Tibial nerve (tissue), 4 donors: Measurements from ENCODE around the gene ADCY10. TPM values are rescaled to one million over a fixed set of nuclear protein-coding genes. Genes with fewer than 3 reads are reported as not detected.
"Not testable (repeated sequence)": the region's sequence is repeated elsewhere in the genome, so short reads cannot be mapped to it uniquely, and the experiment has no call there.

Source experiments
- DNase-seq, 2 donors: peaks; one replicate each; pipeline ENCODE4 v3.0.0-alpha.2; 2019; ENCODE audit warnings: low spot score in 2 of 2
- H3K27ac ChIP-seq, 4 donors: fragments of 200-600 bp; sonication (generic) in 3 of 4; one replicate each; pipeline ENCODE4 v1.5.1; 2017 to 2019; ENCODE audit warnings: mild to moderate bottlenecking in 1 of 4
- H3K27me3 ChIP-seq, 2 donors: fragments of 200-600 bp; sonication (generic) in 1 of 2; one replicate each; pipeline versions ENCODE4 v1.5.1 to v1.6.0; 2017 to 2019
- H3K36me3 ChIP-seq, 3 donors: fragments of 200-600 bp; sonication (generic); one replicate each; pipeline ENCODE4 v1.5.1; 2018 to 2019
- H3K4me1 ChIP-seq, 4 donors: fragments of 200-600 bp; sonication (generic) in 3 of 4; one replicate each; pipeline ENCODE4 v1.5.1; 2017 to 2019
- H3K4me3 ChIP-seq, 4 donors: fragments of 200-600 bp; sonication (generic) in 3 of 4; one replicate each; pipeline ENCODE4 v1.5.1; 2017 to 2019; ENCODE audit warnings: mild to moderate bottlenecking in 1 of 4, moderate library complexity in 1 of 4
- H3K9me3 ChIP-seq, 4 donors: fragments of 200-600 bp; sonication (generic) in 3 of 4; one replicate each; pipeline ENCODE4 v1.5.1; 2017 to 2019
- EP300 ChIP-seq, 2 donors: sonication (generic); formaldehyde crosslinking; IDR thresholded peaks; one replicate each; pipeline ENCODE4 v1.6.1; 2017; ENCODE audit warnings: antibody characterized with exemption in 2 of 2, mild to moderate bottlenecking in 1 of 2
- POLR2A ChIP-seq, 2 donors: fragments of 450-650 bp; IDR thresholded peaks; one replicate each; pipeline ENCODE4 v1.6.1; 2017; ENCODE audit warnings: antibody characterized with exemption in 2 of 2, mild to moderate bottlenecking in 2 of 2, moderate library complexity in 2 of 2
- WGBS, 2 donors: methylation state at CpG; one replicate each; pipeline ENCODE4 v1.1.5; 2018; 5-methylcytosine and 5-hydroxymethylcytosine counted together
- total RNA-seq, 4 donors: library from RNA; depleted of rRNA; stranded (reverse); fragments of >200 nt; gene quantifications; one replicate each; pipeline ENCODE4 v1.1.0, GENCODE V29; 2016
- TF ChIP-seq, protein P1 (sequence below), 5 experiments: fragments of 200-600 bp in 3 of 5; fragments of 450-650 bp in 2 of 5; sonication (generic) in 3 of 5; IDR thresholded peaks; one replicate each; pipeline ENCODE4 v1.5.1; 2016 to 2019; ENCODE audit warnings: antibody characterized with exemption in 5 of 5, mild to moderate bottlenecking in 3 of 5, moderate library complexity in 2 of 5

The ADCY10 gene
- total RNA-seq, 4 donors from 2014 or later = not detected

- TF ChIP-seq EP300 (IDR thresholded peaks at IDR 0.05) = no peak
- TF ChIP-seq, protein P1, sequence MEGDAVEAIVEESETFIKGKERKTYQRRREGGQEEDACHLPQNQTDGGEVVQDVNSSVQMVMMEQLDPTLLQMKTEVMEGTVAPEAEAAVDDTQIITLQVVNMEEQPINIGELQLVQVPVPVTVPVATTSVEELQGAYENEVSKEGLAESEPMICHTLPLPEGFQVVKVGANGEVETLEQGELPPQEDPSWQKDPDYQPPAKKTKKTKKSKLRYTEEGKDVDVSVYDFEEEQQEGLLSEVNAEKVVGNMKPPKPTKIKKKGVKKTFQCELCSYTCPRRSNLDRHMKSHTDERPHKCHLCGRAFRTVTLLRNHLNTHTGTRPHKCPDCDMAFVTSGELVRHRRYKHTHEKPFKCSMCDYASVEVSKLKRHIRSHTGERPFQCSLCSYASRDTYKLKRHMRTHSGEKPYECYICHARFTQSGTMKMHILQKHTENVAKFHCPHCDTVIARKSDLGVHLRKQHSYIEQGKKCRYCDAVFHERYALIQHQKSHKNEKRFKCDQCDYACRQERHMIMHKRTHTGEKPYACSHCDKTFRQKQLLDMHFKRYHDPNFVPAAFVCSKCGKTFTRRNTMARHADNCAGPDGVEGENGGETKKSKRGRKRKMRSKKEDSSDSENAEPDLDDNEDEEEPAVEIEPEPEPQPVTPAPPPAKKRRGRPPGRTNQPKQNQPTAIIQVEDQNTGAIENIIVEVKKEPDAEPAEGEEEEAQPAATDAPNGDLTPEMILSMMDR (IDR thresholded peaks at IDR 0.05) = no peak
- no peak for TF ChIP-seq POLR2A (IDR thresholded peaks at IDR 0.05)
- Histone ChIP-seq H3K4me1 (no peaks in the 10 kb centered on the region), H3K27ac (no peak overlapping the region), H3K9me3 (no peaks in the 10 kb centered on the region), H3K4me3 (no peak overlapping the region), H3K27me3 (no peaks in the 10 kb centered on the region), H3K36me3 (no peaks in the 10 kb centered on the region)
- DNase-seq = no peak
These were observed 80.0 kb downstream of the ADCY10 start for GRCh38 chr1:167833904-167834303.

GRCh38 chr1:167832693-167833092 lies 81.2 kb downstream of the ADCY10 start:
- no peak overlapping the region for H3K4me3 ChIP-seq
- no peaks in the 10 kb centered on the region for H3K27me3 ChIP-seq
- no peak overlapping the region for H3K27ac ChIP-seq
- no peak for DNase-seq
- no peaks in the 10 kb centered on the region for H3K36me3 ChIP-seq
- WGBS, 2 donors = 79 to 83% methylated on average over 5 of the region's 5 CpGs
- TF ChIP-seq, protein P1 (IDR thresholded peaks at IDR 0.05) = no peak
- no peak for TF ChIP-seq EP300 (IDR thresholded peaks at IDR 0.05)
- TF ChIP-seq POLR2A (IDR thresholded peaks at IDR 0.05) = no peak
- no peaks in the 10 kb centered on the region for H3K9me3 ChIP-seq
- no peaks in the 10 kb centered on the region for H3K4me1 ChIP-seq

DNA sequence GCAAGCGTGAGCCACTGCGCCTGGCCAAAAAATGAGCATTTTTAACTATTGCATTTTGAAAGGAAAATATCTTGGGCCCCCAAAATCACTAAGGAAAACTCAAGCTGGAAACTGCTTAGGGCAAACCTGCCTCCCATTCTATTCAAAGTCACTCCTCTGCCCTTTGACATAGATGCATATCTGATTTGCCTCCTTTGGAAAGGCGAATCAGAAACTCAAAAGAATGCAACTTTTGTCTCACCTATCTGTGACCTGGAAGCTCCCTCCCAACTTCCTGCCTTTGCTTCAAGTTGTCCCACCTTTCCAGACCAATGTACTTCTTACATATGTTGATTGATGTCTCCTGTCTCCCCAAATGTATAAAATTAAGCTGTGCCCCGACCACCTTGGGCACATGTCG lies 83.3 kb downstream of the ADCY10 start:
- not testable (repeated sequence) for H3K9me3 ChIP-seq, H3K27me3 ChIP-seq
- WGBS, 2 donors = 80% methylated on average over 5 of the region's 5 CpGs

GRCh38 chr1:167829868-167830267 lies 84.1 kb downstream of the ADCY10 start:
- TF ChIP-seq, protein P1 (IDR thresholded peaks at IDR 0.05) = no peak
- TF ChIP-seq POLR2A (IDR thresholded peaks at IDR 0.05) (no peak), EP300 (IDR thresholded peaks at IDR 0.05) (no peak)
- Histone ChIP-seq H3K9me3 (no peaks in the 10 kb centered on the region), H3K4me1 (no peaks in the 10 kb centered on the region), H3K4me3 (no peak overlapping the region), H3K27me3 (no peaks in the 10 kb centered on the region), H3K27ac (no peak overlapping the region), H3K36me3 (no peaks in the 10 kb centered on the region)
- DNase-seq = no peak
- WGBS, 2 donors = 53 to 54% methylated on average over 2 of the region's 2 CpGs

More for the DNA sequence above, 83.3 kb downstream of the ADCY10 start:
- H3K4me3 ChIP-seq, DNase-seq, H3K27ac ChIP-seq, H3K4me1 ChIP-seq, H3K36me3 ChIP-seq: not testable (repeated sequence)

- no peaks in the 10 kb centered on the region for H3K4me1 ChIP-seq
- no peak overlapping the region for H3K27ac ChIP-seq
- no peaks in the 10 kb centered on the region for H3K36me3 ChIP-seq
- DNase-seq = no peak
- TF ChIP-seq POLR2A (IDR thresholded peaks at IDR 0.05) (no peak), EP300 (IDR thresholded peaks at IDR 0.05) (no peak)
- 74 to 80% methylated on average over 4 of the region's 4 CpGs for WGBS, 2 donors
- H3K9me3 ChIP-seq = no peaks in the 10 kb centered on the region
- no peak overlapping the region for H3K4me3 ChIP-seq
- H3K27me3 ChIP-seq = no peaks in the 10 kb centered on the region
These were observed 87.8 kb downstream of the ADCY10 start for GRCh38 chr1:167826127-167826526.

DNA sequence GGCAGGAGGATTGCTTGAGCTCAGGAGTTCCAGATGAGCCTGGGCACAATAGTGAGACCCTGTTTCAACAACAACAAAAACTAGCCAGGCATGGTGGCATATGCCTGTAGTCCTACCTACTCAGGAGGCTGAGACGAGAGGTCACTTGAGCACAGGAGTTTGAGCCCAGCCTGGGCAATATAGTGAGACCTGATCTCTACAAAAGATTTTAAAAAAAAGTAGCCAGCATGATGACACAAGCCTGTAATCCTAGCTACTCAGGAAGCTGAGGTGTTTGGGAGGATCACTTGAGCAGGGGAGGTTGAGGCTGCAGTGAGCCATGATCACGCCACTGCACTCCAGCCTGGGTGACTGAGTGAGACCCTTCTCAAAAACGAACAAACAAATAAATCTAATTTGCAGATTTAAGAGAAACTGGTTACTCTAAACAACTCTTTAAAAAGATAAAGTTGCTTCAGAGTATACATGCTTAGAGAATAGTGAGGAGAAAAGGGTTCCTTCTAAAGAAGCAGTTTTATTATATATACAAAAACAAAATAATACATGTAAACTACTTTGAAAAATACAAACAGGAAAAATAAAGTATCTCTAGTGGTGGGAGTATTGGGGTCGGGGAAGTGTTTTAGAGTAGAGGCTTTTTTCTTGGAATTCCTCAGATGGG lies 88.4 kb downstream of the ADCY10 start:
- no peaks in the 10 kb centered on the region for H3K27me3 ChIP-seq

More for the DNA sequence above, 88.4 kb downstream of the ADCY10 start:
- Histone ChIP-seq H3K27ac (no peak overlapping the region), H3K4me3 (no peak overlapping the region), H3K36me3 (no peaks in the 10 kb centered on the region), H3K9me3 (no peaks in the 10 kb centered on the region), H3K4me1 (peaks cover 0 to 2% (median 0%) of the 10 kb centered on the region in 4 donors)
- DNase-seq = no peak
- no peak for TF ChIP-seq EP300 (IDR thresholded peaks at IDR 0.05)
- TF ChIP-seq, protein P1 (IDR thresholded peaks at IDR 0.05) = no peak
- TF ChIP-seq POLR2A (IDR thresholded peaks at IDR 0.05) = no peak
- whole genome bisulfite sequencing, 2 donors = 78 to 84% methylated on average over 4 of the region's 4 CpGs
